HL-60 (cell line): ENCODE results near the gene IL36G.

Source experiments
- REST ChIP-seq: IDR thresholded peaks from 2 replicates; pipeline ENCODE4 v1.6.1; 2012; ENCODE audit warnings: low read depth; ENCODE audit not compliant: insufficient replicate concordance
- SPI1 ChIP-seq: IDR thresholded peaks from 2 replicates; pipeline ENCODE4 v1.6.1; 2012; ENCODE audit warnings: low read depth, mild to moderate bottlenecking, borderline replicate concordance
- TF ChIP-seq, protein P1 (sequence below): IDR thresholded peaks from one replicate; pipeline ENCODE4 v1.5.1; 2011; ENCODE audit warnings: low read length, control low read depth, inconsistent platforms; ENCODE audit not compliant: insufficient read depth

GRCh38 chr2:112980537-112980936 lies 2.7 kb downstream of the IL36G start:
- TF ChIP-seq, protein P1, sequence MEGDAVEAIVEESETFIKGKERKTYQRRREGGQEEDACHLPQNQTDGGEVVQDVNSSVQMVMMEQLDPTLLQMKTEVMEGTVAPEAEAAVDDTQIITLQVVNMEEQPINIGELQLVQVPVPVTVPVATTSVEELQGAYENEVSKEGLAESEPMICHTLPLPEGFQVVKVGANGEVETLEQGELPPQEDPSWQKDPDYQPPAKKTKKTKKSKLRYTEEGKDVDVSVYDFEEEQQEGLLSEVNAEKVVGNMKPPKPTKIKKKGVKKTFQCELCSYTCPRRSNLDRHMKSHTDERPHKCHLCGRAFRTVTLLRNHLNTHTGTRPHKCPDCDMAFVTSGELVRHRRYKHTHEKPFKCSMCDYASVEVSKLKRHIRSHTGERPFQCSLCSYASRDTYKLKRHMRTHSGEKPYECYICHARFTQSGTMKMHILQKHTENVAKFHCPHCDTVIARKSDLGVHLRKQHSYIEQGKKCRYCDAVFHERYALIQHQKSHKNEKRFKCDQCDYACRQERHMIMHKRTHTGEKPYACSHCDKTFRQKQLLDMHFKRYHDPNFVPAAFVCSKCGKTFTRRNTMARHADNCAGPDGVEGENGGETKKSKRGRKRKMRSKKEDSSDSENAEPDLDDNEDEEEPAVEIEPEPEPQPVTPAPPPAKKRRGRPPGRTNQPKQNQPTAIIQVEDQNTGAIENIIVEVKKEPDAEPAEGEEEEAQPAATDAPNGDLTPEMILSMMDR, result no peak
- TF ChIP-seq REST (no peak), SPI1 (no peak)
